Breast epithelium (tissue), 3 donors: Measurements from ENCODE around the gene SLC6A19.

Experiments
- POLR2A ChIP-seq: fragments of 450-650 bp; IDR thresholded peaks from one replicate; pipeline ENCODE4 v1.6.1; 2016; ENCODE audit warnings: antibody characterized with exemption, mild to moderate bottlenecking, moderate library complexity
- TF ChIP-seq, protein P1 (sequence below), 3 donors: fragments of 450-650 bp; IDR thresholded peaks; one replicate each; pipeline ENCODE4 v1.5.1; 2016 to 2017; ENCODE audit warnings: antibody characterized with exemption in 3 of 3, mild to moderate bottlenecking in 3 of 3, moderate library complexity in 3 of 3

DNA sequence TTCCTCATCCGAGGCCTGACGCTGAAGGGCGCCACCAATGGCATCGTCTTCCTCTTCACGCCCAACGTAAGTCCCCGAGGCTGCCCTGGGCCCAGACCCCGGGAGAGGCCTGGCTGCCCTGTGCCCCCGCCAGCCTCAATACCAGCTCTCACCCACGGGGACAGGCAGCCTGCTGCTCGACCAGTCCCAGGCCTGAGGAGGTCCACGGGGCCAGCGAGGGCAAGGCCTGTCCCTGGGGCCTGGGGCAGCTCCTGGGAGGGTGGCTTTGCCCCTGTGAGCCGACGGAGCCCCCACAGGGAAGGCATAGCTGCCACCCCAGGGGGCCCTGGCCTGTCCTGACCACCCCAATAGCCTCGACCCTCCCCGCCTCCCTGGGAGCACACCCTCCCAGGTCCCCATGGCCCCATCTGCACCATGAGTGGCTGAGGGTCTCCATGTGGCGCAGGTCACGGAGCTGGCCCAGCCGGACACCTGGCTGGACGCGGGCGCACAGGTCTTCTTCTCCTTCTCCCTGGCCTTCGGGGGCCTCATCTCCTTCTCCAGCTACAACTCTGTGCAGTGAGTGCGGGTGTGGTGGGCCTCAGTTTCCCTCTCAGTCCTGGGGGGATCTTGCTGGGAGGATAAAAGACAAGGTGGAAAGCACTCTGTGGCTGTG is 12.2 kb downstream of the SLC6A19 start:
- TF ChIP-seq, protein P1, sequence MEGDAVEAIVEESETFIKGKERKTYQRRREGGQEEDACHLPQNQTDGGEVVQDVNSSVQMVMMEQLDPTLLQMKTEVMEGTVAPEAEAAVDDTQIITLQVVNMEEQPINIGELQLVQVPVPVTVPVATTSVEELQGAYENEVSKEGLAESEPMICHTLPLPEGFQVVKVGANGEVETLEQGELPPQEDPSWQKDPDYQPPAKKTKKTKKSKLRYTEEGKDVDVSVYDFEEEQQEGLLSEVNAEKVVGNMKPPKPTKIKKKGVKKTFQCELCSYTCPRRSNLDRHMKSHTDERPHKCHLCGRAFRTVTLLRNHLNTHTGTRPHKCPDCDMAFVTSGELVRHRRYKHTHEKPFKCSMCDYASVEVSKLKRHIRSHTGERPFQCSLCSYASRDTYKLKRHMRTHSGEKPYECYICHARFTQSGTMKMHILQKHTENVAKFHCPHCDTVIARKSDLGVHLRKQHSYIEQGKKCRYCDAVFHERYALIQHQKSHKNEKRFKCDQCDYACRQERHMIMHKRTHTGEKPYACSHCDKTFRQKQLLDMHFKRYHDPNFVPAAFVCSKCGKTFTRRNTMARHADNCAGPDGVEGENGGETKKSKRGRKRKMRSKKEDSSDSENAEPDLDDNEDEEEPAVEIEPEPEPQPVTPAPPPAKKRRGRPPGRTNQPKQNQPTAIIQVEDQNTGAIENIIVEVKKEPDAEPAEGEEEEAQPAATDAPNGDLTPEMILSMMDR (IDR thresholded peaks at IDR 0.05): no peak
- TF ChIP-seq POLR2A: no peak
